NCI-H2196 (cell line): ENCODE data around the gene OR2A7.
"Not testable (repeated sequence)": the region's sequence is repeated elsewhere in the genome, so short reads cannot be mapped to it uniquely, and the experiment has no call there.

Experiments used
- DNase-seq: peaks from one replicate; lab custom pipeline; 2025; ENCODE audit not compliant: unreplicated experiment; lab: John Stamatoyannopoulos, UW

OR2A7 gene, protein sequence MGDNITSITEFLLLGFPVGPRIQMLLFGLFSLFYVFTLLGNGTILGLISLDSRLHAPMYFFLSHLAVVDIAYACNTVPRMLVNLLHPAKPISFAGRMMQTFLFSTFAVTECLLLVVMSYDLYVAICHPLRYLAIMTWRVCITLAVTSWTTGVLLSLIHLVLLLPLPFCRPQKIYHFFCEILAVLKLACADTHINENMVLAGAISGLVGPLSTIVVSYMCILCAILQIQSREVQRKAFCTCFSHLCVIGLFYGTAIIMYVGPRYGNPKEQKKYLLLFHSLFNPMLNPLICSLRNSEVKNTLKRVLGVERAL

DNA sequence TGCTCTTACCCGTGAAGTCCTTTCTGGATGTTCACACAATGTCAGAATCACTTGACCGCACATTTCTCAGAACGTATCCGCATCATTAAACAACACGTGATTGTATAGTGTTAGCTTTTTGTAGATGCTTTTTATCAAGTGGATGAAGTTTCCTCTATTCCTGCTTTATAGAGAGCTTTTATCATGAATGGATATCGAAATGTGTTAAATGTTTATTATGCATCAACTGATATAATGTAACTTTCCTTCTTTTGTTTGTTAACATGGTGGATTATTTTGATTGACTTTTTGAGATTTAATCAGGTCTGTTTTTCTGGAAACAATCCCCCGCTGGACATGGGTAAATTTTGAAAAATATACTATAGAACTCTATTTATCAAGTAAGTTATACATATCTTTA, at the start of gene OR2A7:
OR2A7 (minus strand) TSS at position 101 of the 400 bp plus-strand sequence. CDS start 5,164 bp downstream, outside the sequence.
- not testable (repeated sequence) for DNase-seq

DNA sequence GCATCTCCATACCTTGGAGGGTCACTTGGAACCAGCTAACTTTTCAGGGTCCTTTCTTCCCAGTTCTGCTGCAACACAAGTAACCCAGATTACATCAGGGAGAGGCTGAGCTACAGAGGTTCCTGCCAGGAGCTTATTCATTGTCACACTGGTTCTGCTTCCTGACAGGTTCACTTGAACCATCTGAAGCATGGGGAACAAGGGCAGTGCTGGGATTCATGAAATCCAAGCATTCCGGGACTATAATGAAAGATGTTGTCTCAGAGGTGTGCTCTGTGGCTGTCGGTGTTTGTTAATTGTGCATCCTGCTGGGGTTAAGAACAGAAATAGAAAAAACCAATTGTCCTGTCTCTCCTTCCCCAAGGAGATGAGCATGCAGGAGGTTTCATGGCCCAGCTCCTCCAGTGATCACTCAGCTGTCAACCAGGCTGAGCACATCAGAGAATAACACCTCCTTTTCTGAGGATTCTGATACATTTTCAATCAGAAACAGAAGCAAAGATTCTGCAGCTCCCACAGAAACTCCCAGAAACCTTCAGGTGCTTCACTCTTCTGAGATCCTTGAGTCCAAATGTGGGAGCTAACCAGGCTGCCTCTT, 47.4 kb upstream of the OR2A7 start, which contains the start of gene OR2A1:
OR2A1 (plus strand) TSS at position 548 of the 598 bp plus-strand sequence. CDS start 5,706 bp downstream, outside the sequence.
- not testable (repeated sequence) for DNase-seq

GRCh38 chr7:144311218-144311617, 46.6 kb upstream of the OR2A7 start:
- DNase-seq, result not testable (repeated sequence)

DNA sequence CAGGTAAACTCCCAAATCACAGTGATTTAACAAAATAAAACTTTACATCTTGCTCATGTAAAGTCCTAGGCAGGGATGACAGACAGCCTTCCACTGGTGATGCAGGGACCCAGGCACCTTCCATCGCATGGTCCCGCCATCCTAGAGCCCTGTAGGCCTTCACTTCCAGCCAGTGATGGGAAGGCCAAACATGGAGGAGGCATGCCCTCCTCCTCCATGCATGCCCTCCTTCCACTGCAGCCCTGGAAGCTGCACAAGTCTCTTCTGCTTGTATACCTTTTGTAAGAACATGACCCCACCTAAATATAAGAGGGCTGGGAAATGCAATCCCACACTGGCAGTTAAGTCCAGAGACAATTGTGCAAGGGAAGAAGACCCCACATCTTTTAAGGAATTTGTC, 45.1 kb upstream of the OR2A7 start:
- not testable (repeated sequence) for DNase-seq

- not testable (repeated sequence) for DNase-seq
Observed at GRCh38 chr7:144305156-144305555, 40.6 kb upstream of the OR2A7 start.

GRCh38 chr7:144303607-144304006, 39.0 kb upstream of the OR2A7 start:
- DNase-seq, result not testable (repeated sequence)

- DNase-seq, result not testable (repeated sequence)
Observed at GRCh38 chr7:144302578-144303303, 38.1 kb upstream of the OR2A7 start.

- not testable (repeated sequence) for DNase-seq
Observed at GRCh38 chr7:144293794-144294499, 29.4 kb upstream of the OR2A7 start.

GRCh38 chr7:144292384-144293161, 28.0 kb upstream of the OR2A7 start:
- not testable (repeated sequence) for DNase-seq

DNA sequence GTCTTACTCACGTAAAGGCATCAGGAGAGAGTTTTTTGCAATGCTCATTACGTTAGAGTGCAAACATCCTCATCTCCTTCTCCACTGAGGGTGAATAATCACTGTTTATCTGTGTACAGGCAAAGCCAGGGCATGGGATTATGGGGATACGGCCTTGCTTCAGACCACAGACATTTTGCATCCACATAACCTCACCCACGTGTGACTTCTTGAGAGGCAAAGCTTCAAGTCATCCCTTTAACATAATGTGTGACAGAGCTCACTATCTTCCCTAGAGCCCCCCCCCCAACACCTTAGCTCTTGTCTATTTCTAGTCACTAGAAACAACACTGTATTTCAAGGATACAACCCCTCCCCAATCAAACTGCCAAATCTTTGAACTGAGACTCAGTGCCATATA, 27.0 kb upstream of the OR2A7 start:
- DNase-seq, result not testable (repeated sequence)

- DNase-seq, result not testable (repeated sequence)
Observed at GRCh38 chr7:144287171-144287784, 22.7 kb upstream of the OR2A7 start.

DNA sequence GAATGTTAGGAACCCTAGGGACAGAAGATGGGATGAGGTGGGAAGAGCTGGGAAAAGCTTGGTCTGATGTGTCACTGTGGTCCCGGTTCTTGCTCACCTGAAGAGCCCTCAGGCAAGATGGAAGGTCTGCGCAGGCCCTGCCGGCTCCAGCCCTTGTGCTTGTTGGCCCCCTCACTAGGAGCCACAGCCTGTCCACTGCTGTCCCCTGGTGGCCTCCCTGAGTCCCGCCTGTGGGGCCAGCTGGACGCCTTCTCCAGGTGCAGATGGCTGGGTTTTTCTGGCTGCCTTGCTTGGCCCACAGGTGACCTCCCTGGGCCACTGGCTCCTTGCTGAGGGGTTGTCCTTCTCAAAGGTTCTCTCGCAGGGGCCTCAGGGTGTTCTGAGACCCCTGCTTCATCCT, 19.1 kb upstream of the OR2A7 start:
- DNase-seq, result not testable (repeated sequence)

- not testable (repeated sequence) for DNase-seq
Observed at GRCh38 chr7:144282490-144282889, 17.9 kb upstream of the OR2A7 start.

DNA sequence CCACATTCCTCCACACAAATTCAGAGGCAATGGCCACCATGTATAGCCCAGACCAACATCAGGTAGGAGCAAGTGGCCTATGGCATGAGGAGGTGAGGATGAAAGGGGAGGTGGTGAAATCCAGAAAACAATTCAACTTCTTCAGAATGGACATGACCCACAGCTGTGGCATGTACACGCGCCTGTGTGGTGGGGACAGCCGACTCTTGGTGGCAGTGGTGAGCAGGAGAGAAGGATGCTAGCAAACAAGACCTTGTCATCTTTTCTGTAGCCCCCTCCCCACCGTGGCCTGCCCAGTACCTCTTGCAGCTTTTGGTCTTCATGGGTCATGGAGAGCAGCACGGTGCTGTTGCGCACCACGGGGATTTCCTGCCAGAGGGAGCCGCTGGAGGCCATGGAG, 17.4 kb upstream of the OR2A7 start:
- DNase-seq, result not testable (repeated sequence)

- not testable (repeated sequence) for DNase-seq
Observed at GRCh38 chr7:144280010-144280409, 15.4 kb upstream of the OR2A7 start.

DNA sequence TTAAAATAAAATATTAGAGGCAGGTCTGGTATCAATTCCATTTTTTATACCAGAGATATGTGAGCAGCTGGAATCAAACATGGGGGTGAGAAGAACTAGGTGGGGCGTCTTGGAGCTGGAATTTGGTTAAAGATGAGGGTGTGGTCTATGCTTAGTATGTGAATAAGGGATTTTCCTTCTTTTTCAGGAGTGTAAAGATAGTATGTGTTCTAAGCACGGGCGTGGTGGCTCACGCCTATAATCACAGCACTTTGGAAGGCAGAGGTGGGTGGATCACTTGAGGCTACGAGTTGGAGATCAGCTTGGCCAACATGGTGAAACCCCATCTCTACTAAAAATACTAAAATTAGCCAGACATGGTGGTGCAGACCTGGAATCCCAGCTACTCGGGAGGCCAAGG, 10.7 kb upstream of the OR2A7 start:
- not testable (repeated sequence) for DNase-seq

DNA sequence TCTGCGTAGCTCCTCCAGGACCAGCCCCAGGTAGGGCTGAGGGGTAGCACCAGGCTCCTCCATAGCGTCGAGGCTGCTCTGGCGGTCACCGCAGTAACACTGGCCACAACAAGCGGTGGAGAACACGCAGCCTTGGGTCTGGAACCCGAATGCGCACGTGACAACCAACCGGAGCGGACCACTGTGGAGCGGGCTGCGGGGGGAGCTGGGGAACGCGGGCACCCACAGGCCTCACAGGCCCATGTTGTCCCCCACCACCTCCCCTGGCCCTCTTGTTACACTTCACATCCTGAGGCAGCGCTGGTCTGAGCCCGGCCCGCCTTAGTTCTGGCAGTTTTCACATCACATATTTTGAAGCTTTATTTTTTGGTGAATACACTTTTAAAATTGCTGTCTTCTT, 4.6 kb upstream of the OR2A7 start, which contains the start of gene CTAGE8:
CTAGE8 (minus strand) TSS at position 101 of the 400 bp plus-strand sequence; CDS start at position 63, 38 bp downstream.
- DNase-seq, result not testable (repeated sequence)

DNA sequence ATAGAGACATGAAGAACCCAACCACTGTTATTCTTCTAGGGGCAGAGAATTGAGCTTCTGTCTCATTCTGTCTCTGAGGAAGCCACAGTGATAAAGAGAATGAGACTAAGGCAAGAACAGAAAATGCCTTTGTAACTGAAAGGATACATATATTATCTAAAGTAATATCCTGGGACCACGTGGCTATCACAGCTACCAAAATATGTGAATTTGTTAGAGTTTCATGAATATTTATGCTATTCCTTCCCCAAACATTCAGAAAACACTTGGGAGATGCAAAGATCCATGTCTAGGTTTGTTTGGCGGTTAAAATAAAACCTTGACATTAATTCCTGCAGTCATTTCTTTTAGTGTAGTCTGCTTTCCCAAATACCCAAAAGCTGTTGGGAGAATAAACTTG, 2.5 kb downstream of the OR2A7 start:
- not testable (repeated sequence) for DNase-seq

DNA sequence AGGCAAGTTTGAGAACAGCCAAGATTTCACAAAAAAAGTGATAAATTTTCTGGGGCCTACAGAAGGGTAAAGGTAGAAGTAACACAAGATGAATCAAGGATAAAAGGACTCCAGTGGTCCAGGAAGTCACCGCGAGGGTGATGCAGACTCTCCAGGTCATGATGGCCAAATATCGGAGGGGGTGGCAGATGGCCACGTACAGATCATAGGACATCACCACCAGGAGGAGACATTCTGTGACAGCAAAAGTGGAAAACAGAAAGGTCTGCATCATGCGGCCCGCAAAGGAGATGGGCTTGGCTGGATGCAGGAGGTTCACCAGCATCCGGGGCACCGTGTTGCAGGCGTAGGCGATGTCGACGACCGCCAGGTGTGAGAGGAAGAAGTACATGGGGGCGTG, 5.5 kb downstream of the OR2A7 start:
- not testable (repeated sequence) for DNase-seq

- no peak for DNase-seq
Observed at GRCh38 chr7:144256112-144256511, 8.5 kb downstream of the OR2A7 start.
